Measurements from ENCODE around the gene DCC.

DCC gene

GRCh38 chr18:52700116-52700515 is 360.1 kb downstream of the DCC start:
- TF ChIP-seq, protein P1, sequence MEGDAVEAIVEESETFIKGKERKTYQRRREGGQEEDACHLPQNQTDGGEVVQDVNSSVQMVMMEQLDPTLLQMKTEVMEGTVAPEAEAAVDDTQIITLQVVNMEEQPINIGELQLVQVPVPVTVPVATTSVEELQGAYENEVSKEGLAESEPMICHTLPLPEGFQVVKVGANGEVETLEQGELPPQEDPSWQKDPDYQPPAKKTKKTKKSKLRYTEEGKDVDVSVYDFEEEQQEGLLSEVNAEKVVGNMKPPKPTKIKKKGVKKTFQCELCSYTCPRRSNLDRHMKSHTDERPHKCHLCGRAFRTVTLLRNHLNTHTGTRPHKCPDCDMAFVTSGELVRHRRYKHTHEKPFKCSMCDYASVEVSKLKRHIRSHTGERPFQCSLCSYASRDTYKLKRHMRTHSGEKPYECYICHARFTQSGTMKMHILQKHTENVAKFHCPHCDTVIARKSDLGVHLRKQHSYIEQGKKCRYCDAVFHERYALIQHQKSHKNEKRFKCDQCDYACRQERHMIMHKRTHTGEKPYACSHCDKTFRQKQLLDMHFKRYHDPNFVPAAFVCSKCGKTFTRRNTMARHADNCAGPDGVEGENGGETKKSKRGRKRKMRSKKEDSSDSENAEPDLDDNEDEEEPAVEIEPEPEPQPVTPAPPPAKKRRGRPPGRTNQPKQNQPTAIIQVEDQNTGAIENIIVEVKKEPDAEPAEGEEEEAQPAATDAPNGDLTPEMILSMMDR (IDR thresholded peaks at IDR 0.05; ENCODE audit: insufficient read depth, low read length, poor library complexity, severe bottlenecking), result no peak

GRCh38 chr18:52700816-52701215 is 360.8 kb downstream of the DCC start:
- DNase-seq (ENCODE audit: extremely low read depth, insufficient read length), result no peak
- H3K4me3 ChIP-seq (replicated peaks; ENCODE audit: low read depth, low read length), result no peak overlapping the region
- H3K27me3 ChIP-seq (replicated peaks; ENCODE audit: control insufficient read depth, insufficient read depth, low read length), result no peaks in the 10 kb centered on the region
- TF ChIP-seq, protein P1 (IDR thresholded peaks at IDR 0.05; ENCODE audit: insufficient read depth, low read length, poor library complexity, severe bottlenecking), result no peak
- H3K36me3 ChIP-seq (ENCODE audit: control insufficient read depth, insufficient read depth, low read length), result no peaks in the 10 kb centered on the region

More at GRCh38 chr18:52700116-52700515, 360.1 kb downstream of the DCC start:
- DNase-seq (ENCODE audit: extremely low read depth, insufficient read length), result no peak
- H3K27me3 ChIP-seq (replicated peaks; ENCODE audit: control insufficient read depth, insufficient read depth, low read length), result no peaks in the 10 kb centered on the region
- no peak overlapping the region for H3K4me3 ChIP-seq (replicated peaks; ENCODE audit: low read depth, low read length)
- no peaks in the 10 kb centered on the region for H3K36me3 ChIP-seq (ENCODE audit: control insufficient read depth, insufficient read depth, low read length)

GRCh38 chr18:52701219-52701935 is 361.4 kb downstream of the DCC start:
- TF ChIP-seq, protein P1 (IDR thresholded peaks at IDR 0.05; ENCODE audit: insufficient read depth, low read length, poor library complexity, severe bottlenecking), result no peak
- DNase-seq (ENCODE audit: extremely low read depth, insufficient read length), result no peak
- Histone ChIP-seq H3K36me3 (ENCODE audit: control insufficient read depth, insufficient read depth, low read length) (no peaks in the 10 kb centered on the region), H3K27me3 (replicated peaks; ENCODE audit: control insufficient read depth, insufficient read depth, low read length) (no peaks in the 10 kb centered on the region), H3K4me3 (replicated peaks; ENCODE audit: low read depth, low read length) (no peak overlapping the region)

- TF ChIP-seq, protein P1 (IDR thresholded peaks at IDR 0.05; ENCODE audit: insufficient read depth, low read length, poor library complexity, severe bottlenecking), result no peak
- Histone ChIP-seq H3K4me3 (replicated peaks; ENCODE audit: low read depth, low read length) (no peak overlapping the region), H3K27me3 (replicated peaks; ENCODE audit: control insufficient read depth, insufficient read depth, low read length) (no peaks in the 10 kb centered on the region), H3K36me3 (ENCODE audit: control insufficient read depth, insufficient read depth, low read length) (no peaks in the 10 kb centered on the region)
- DNase-seq (ENCODE audit: extremely low read depth, insufficient read length), result no peak
Observed at GRCh38 chr18:52715421-52715820, 375.4 kb downstream of the DCC start.

- Histone ChIP-seq H3K36me3 (ENCODE audit: control insufficient read depth, insufficient read depth, low read length) (no peaks in the 10 kb centered on the region), H3K4me3 (replicated peaks; ENCODE audit: low read depth, low read length) (no peak overlapping the region), H3K27me3 (replicated peaks; ENCODE audit: control insufficient read depth, insufficient read depth, low read length) (no peaks in the 10 kb centered on the region)
- no peak for DNase-seq (ENCODE audit: extremely low read depth, insufficient read length)
- TF ChIP-seq, protein P1 (IDR thresholded peaks at IDR 0.05; ENCODE audit: insufficient read depth, low read length, poor library complexity, severe bottlenecking), result no peak
Observed at GRCh38 chr18:52715991-52716390, 376.0 kb downstream of the DCC start.

Measured in GM06990 (cell line).